ENCODE data around the gene ACSS3. TPM values are rescaled to one million over a fixed set of nuclear protein-coding genes. Genes with fewer than 3 reads are reported as not detected.

ACSS3 gene
- total RNA-seq, 2 donors from 2014 or later: not detected

- Mint-ChIP-seq H3K4me1 (no peaks in the 10 kb centered on the region), H3K27ac (no peak overlapping the region), H3K36me3 (ENCODE audit: low read depth) (no peaks in the 10 kb centered on the region), H3K4me3 (no peak overlapping the region), H3K27me3 (no peaks in the 10 kb centered on the region)
- ATAC-seq (no peak), DNase-seq (no peak)
- no peaks in the 10 kb centered on the region for H3K9me3 ChIP-seq (ENCODE audit: control insufficient read depth, low read length, poor library complexity, severe bottlenecking)
These were observed 192.5 kb downstream of the ACSS3 start for GRCh38 chr12:81270385-81270784.

GRCh38 chr12:81274637-81275529, 197.0 kb downstream of the ACSS3 start:
- DNase-seq: no peak
- no peak overlapping the region for H3K4me3 Mint-ChIP-seq
- no peak for ATAC-seq
- H3K9me3 ChIP-seq (ENCODE audit: control insufficient read depth, low read length, poor library complexity, severe bottlenecking): no peaks in the 10 kb centered on the region
- H3K27me3 Mint-ChIP-seq: no peaks in the 10 kb centered on the region
- H3K36me3 Mint-ChIP-seq (ENCODE audit: low read depth): no peaks in the 10 kb centered on the region
- no peaks in the 10 kb centered on the region for H3K4me1 Mint-ChIP-seq
- H3K27ac Mint-ChIP-seq: no peak overlapping the region

GRCh38 chr12:81284137-81284536, 206.3 kb downstream of the ACSS3 start:
- no peak overlapping the region for H3K4me3 Mint-ChIP-seq
- no peaks in the 10 kb centered on the region for H3K36me3 Mint-ChIP-seq (ENCODE audit: low read depth)
- ATAC-seq (no peak), DNase-seq (no peak)
- no peaks in the 10 kb centered on the region for H3K4me1 Mint-ChIP-seq
- no peaks in the 10 kb centered on the region for H3K9me3 ChIP-seq (ENCODE audit: control insufficient read depth, low read length, poor library complexity, severe bottlenecking)
- H3K27ac Mint-ChIP-seq: no peak overlapping the region
- H3K27me3 Mint-ChIP-seq: no peaks in the 10 kb centered on the region

GRCh38 chr12:81288651-81289050, 210.8 kb downstream of the ACSS3 start:
- DNase-seq: no peak
- Mint-ChIP-seq H3K4me3 (no peak overlapping the region), H3K27me3 (no peaks in the 10 kb centered on the region), H3K36me3 (ENCODE audit: low read depth) (no peaks in the 10 kb centered on the region), H3K4me1 (no peaks in the 10 kb centered on the region), H3K27ac (no peak overlapping the region)
- H3K9me3 ChIP-seq (ENCODE audit: control insufficient read depth, low read length, poor library complexity, severe bottlenecking): no peaks in the 10 kb centered on the region
- no peak for ATAC-seq

GRCh38 chr12:81294325-81295190, 216.7 kb downstream of the ACSS3 start:
- no peaks in the 10 kb centered on the region for H3K27me3 Mint-ChIP-seq
- no peak overlapping the region for H3K27ac Mint-ChIP-seq
- H3K4me3 Mint-ChIP-seq: no peak overlapping the region
- no peaks in the 10 kb centered on the region for H3K9me3 ChIP-seq (ENCODE audit: control insufficient read depth, low read length, poor library complexity, severe bottlenecking)
- no peaks in the 10 kb centered on the region for H3K36me3 Mint-ChIP-seq (ENCODE audit: low read depth)
- no peaks in the 10 kb centered on the region for H3K4me1 Mint-ChIP-seq
- DNase-seq: no peak
- no peak for ATAC-seq

GRCh38 chr12:81295251-81295650, 217.4 kb downstream of the ACSS3 start:
- DNase-seq (no peak), ATAC-seq (no peak)
- Mint-ChIP-seq H3K4me1 (no peaks in the 10 kb centered on the region), H3K27ac (no peak overlapping the region), H3K36me3 (ENCODE audit: low read depth) (no peaks in the 10 kb centered on the region), H3K27me3 (no peaks in the 10 kb centered on the region), H3K4me3 (no peak overlapping the region)
- H3K9me3 ChIP-seq (ENCODE audit: control insufficient read depth, low read length, poor library complexity, severe bottlenecking): no peaks in the 10 kb centered on the region

- H3K27ac Mint-ChIP-seq: no peak overlapping the region
- H3K27me3 Mint-ChIP-seq: no peaks in the 10 kb centered on the region
- ATAC-seq (no peak), DNase-seq (no peak)
- no peak overlapping the region for H3K4me3 Mint-ChIP-seq
- no peaks in the 10 kb centered on the region for H3K36me3 Mint-ChIP-seq (ENCODE audit: low read depth)
- H3K9me3 ChIP-seq (ENCODE audit: control insufficient read depth, low read length, poor library complexity, severe bottlenecking): no peaks in the 10 kb centered on the region
- no peaks in the 10 kb centered on the region for H3K4me1 Mint-ChIP-seq
These were observed 218.9 kb downstream of the ACSS3 start for GRCh38 chr12:81296556-81297305.

- Mint-ChIP-seq H3K27ac (no peak overlapping the region), H3K4me1 (no peaks in the 10 kb centered on the region), H3K27me3 (no peaks in the 10 kb centered on the region), H3K36me3 (ENCODE audit: low read depth) (no peaks in the 10 kb centered on the region), H3K4me3 (no peak overlapping the region)
- H3K9me3 ChIP-seq (ENCODE audit: control insufficient read depth, low read length, poor library complexity, severe bottlenecking): no peaks in the 10 kb centered on the region
- no peak for ATAC-seq
- no peak for DNase-seq
These were observed 219.7 kb downstream of the ACSS3 start for GRCh38 chr12:81297601-81298000.

- H3K9me3 ChIP-seq (ENCODE audit: control insufficient read depth, low read length, poor library complexity, severe bottlenecking): no peaks in the 10 kb centered on the region
- no peak for ATAC-seq
- DNase-seq: no peak
- H3K36me3 Mint-ChIP-seq (ENCODE audit: low read depth): no peaks in the 10 kb centered on the region
- H3K27me3 Mint-ChIP-seq: no peaks in the 10 kb centered on the region
- H3K4me3 Mint-ChIP-seq: no peak overlapping the region
- H3K27ac Mint-ChIP-seq: no peak overlapping the region
- no peaks in the 10 kb centered on the region for H3K4me1 Mint-ChIP-seq
These were observed 222.6 kb downstream of the ACSS3 start for GRCh38 chr12:81300454-81300853.

GRCh38 chr12:81303935-81304334, 226.1 kb downstream of the ACSS3 start:
- Mint-ChIP-seq H3K4me1 (no peaks in the 10 kb centered on the region), H3K27ac (no peak overlapping the region), H3K27me3 (no peaks in the 10 kb centered on the region), H3K36me3 (ENCODE audit: low read depth) (no peaks in the 10 kb centered on the region), H3K4me3 (no peak overlapping the region)
- H3K9me3 ChIP-seq (ENCODE audit: control insufficient read depth, low read length, poor library complexity, severe bottlenecking): no peaks in the 10 kb centered on the region
- DNase-seq: no peak
- no peak for ATAC-seq

Other genes starting within 250 kb of the ACSS3 start
- under 1 TPM; 0.21 to 0.22 TPM for gene LIN7A, start 140.1 kb upstream of the ACSS3 start, total RNA-seq

Data from T-helper 17 cell (primary cell).